BJ (cell line): ENCODE data around the gene BLM. TPM values are rescaled to one million over a fixed set of nuclear protein-coding genes. Genes with fewer than 3 reads are reported as not detected.

Experiments
- polyA plus RNA-seq: library from polyadenylated mRNA; depleted of rRNA; stranded (reverse); fragments of >200 nt; gene quantifications from 2 replicates; pipeline ENCODE4 v1.2.3, GENCODE V29; 2011; rRNA removed
- small RNA-seq: library from RNA; depleted of rRNA; stranded (forward); fragments of <200 nt; gene quantifications from one replicate; pipeline ENCODE3, GENCODE V24; 2012; ENCODE audit warnings: low replicate concordance, low read depth; ENCODE audit not compliant: insufficient read length

BLM gene
- polyA plus RNA-seq, 1 experiment = 1.3 TPM

Small RNAs within 50 kb of the gene (small RNA-seq; reads per million reads assigned to genes)
- gene RF00093 (not detected), gene RN7SL363P (not detected)

Other genes starting within 250 kb of the BLM start
- gene CRTC3, start 187.4 kb upstream of the BLM start, polyA plus RNA-seq = 19.7 and 28.5 TPM in 2 replicates
- 19.6 and 30.9 TPM in 2 replicates for gene FURIN, start 151.2 kb downstream of the BLM start, polyA plus RNA-seq
- 6.9 and 11.1 TPM in 2 replicates for gene FES, start 167.2 kb downstream of the BLM start, polyA plus RNA-seq
- gene MAN2A2, start 186.0 kb downstream of the BLM start, polyA plus RNA-seq = 7.2 and 40.4 TPM in 2 replicates
- gene HDDC3, start 215.2 kb downstream of the BLM start, polyA plus RNA-seq = 12.3 and 12.4 TPM in 2 replicates
- gene UNC45A, start 217.9 kb downstream of the BLM start, polyA plus RNA-seq = 69.8 and 93.8 TPM in 2 replicates
- gene RCCD1, start 237.5 kb downstream of the BLM start, polyA plus RNA-seq = 7.0 and 9.6 TPM in 2 replicates